GM23338 (cell line): Measurements from ENCODE around the gene VEZT. TPM values are rescaled to one million over a fixed set of nuclear protein-coding genes. Genes with fewer than 3 reads are reported as not detected.

Source experiments
- ATAC-seq: fragments of 200-7000 bp; cut with Tn5 transposase; 3 replicates; pipeline ENCODE4 v1.9.1; 2020
- DNase-seq: peaks from one replicate; pipeline ENCODE4 v3.0.0-alpha.2; 2015; ENCODE audit warnings: low spot score
- H2AFZ ChIP-seq: fragments of 200-600 bp; sonication (generic); 2 replicates; pipeline ENCODE4 v1.8.0; 2016; ENCODE audit warnings: antibody characterized with exemption, mild to moderate bottlenecking, moderate library complexity
- H3F3A ChIP-seq: fragments of 200-600 bp; sonication (generic); replicated peaks from 2 replicates; pipeline ENCODE4 v1.8.0; 2017; ENCODE audit warnings: antibody characterized with exemption, mixed run types, low read depth
- H3K27ac ChIP-seq: fragments of 200-600 bp; sonication (generic); 2 replicates; pipeline ENCODE4 v1.6.1; 2016; ENCODE audit warnings: low read depth
- H3K27me3 ChIP-seq: fragments of 200-600 bp; sonication (generic); 2 replicates; pipeline ENCODE4 v1.8.0; 2016; ENCODE audit warnings: mild to moderate bottlenecking, mixed run types, moderate library complexity; ENCODE audit not compliant: insufficient read depth
- H3K36me3 ChIP-seq: fragments of 200-600 bp; sonication (generic); 2 replicates; pipeline ENCODE4 v1.8.0; 2016; ENCODE audit warnings: mild to moderate bottlenecking; ENCODE audit not compliant: insufficient read depth
- H3K4me1 ChIP-seq: fragments of 200-600 bp; sonication (generic); 2 replicates; pipeline ENCODE4 v1.8.0; 2016; ENCODE audit warnings: mild to moderate bottlenecking, moderate library complexity; ENCODE audit not compliant: insufficient read depth
- H3K4me2 ChIP-seq: fragments of 200-600 bp; sonication (generic); 2 replicates; pipeline ENCODE4 v1.7.1; 2017; ENCODE audit warnings: mixed run types
- H3K4me3 ChIP-seq: fragments of 200-600 bp; sonication (generic); 2 replicates; pipeline ENCODE4 v1.6.1; 2016; ENCODE audit warnings: mixed run types
- H3K79me2 ChIP-seq: fragments of 200-600 bp; sonication (generic); replicated peaks from 2 replicates; pipeline ENCODE4 v1.8.0; 2017; ENCODE audit warnings: mild to moderate bottlenecking; ENCODE audit not compliant: insufficient read depth
- H3K9me2 ChIP-seq: fragments of 200-600 bp; sonication (generic); 2 replicates; pipeline ENCODE4 v1.8.0; 2017; ENCODE audit not compliant: insufficient read depth
- H4K20me1 ChIP-seq: fragments of 200-600 bp; sonication (generic); replicated peaks from 2 replicates; pipeline ENCODE4 v1.8.0; 2017; ENCODE audit warnings: mild to moderate bottlenecking; ENCODE audit not compliant: insufficient read depth
- H3K27ac Mint-ChIP-seq: 2 replicates; pipeline ENCODE4 v1.8.0; 2020; ENCODE audit warnings: inconsistent platforms, mild to moderate bottlenecking, moderate library complexity, mixed read lengths
- H3K27me3 Mint-ChIP-seq: 3 replicates; pipeline ENCODE4 v1.8.0; 2022; ENCODE audit warnings: low read depth, mild to moderate bottlenecking, moderate library complexity, mixed read lengths, inconsistent platforms; ENCODE audit not compliant: insufficient read depth, poor library complexity
- H3K36me3 Mint-ChIP-seq: 3 replicates; pipeline ENCODE4 v1.8.0; 2021; ENCODE audit warnings: low read depth, mild to moderate bottlenecking, inconsistent platforms, moderate library complexity, mixed read lengths
- H3K4me1 Mint-ChIP-seq: 3 replicates; pipeline ENCODE4 v1.8.0; 2020; ENCODE audit warnings: mild to moderate bottlenecking, inconsistent platforms, mixed read lengths
- H3K4me3 Mint-ChIP-seq: 3 replicates; pipeline ENCODE4 v1.8.0; 2021; ENCODE audit warnings: moderate library complexity, mild to moderate bottlenecking, inconsistent platforms, mixed read lengths
- H3K9me3 Mint-ChIP-seq: 3 replicates; pipeline ENCODE4 v1.8.0; 2020; ENCODE audit warnings: moderate library complexity, mild to moderate bottlenecking, inconsistent platforms, mixed read lengths
- CREB1 ChIP-seq: fragments of 250-450 bp; sonication (Bioruptor Pico); IDR thresholded peaks from 2 replicates; pipeline ENCODE4 v1.5.0; 2020; ENCODE audit warnings: low read depth, mild to moderate bottlenecking, moderate library complexity
- EZH2 ChIP-seq: fragments of 200-600 bp; sonication (generic); IDR thresholded peaks from one replicate; pipeline ENCODE4 v1.8.0; 2017; ENCODE audit warnings: antibody characterized with exemption, mild to moderate bottlenecking, low read depth; ENCODE audit not compliant: unreplicated experiment
- EZH2phosphoT487 ChIP-seq: fragments of 200-600 bp; sonication (generic); IDR thresholded peaks from one replicate; pipeline ENCODE4 v1.8.1; 2018; ENCODE audit warnings: antibody characterized with exemption; ENCODE audit not compliant: unreplicated experiment
- JUNB ChIP-seq: IDR thresholded peaks from one replicate; pipeline ENCODE4 v1.6.1; 2016; ENCODE audit warnings: antibody characterized with exemption; ENCODE audit not compliant: unreplicated experiment
- NANOG ChIP-seq: IDR thresholded peaks from 2 replicates; pipeline ENCODE4 v1.6.1; 2016; ENCODE audit warnings: antibody characterized with exemption, borderline replicate concordance
- POLR2AphosphoS5 ChIP-seq: IDR thresholded peaks from 2 replicates; pipeline ENCODE4 v1.6.1; 2016; ENCODE audit warnings: antibody characterized with exemption, low read depth
- STAT1 ChIP-seq: IDR thresholded peaks from one replicate; pipeline ENCODE4 v1.6.1; 2016; ENCODE audit warnings: antibody characterized with exemption; ENCODE audit not compliant: unreplicated experiment
- ZNF114 ChIP-seq: fragments of 250-450 bp; sonication (Bioruptor Pico); IDR thresholded peaks from 2 replicates; pipeline ENCODE4 v1.5.0; 2020; ENCODE audit warnings: mild to moderate bottlenecking, moderate library complexity
- ZNF331 ChIP-seq: fragments of 250-450 bp; sonication (Bioruptor Pico); IDR thresholded peaks from 2 replicates; pipeline ENCODE4 v1.5.0; 2020; ENCODE audit warnings: low read depth, mild to moderate bottlenecking, moderate library complexity
- polyA plus RNA-seq: library from polyadenylated mRNA; unstranded; fragments of >200 nt; fragmentation: Nextera tagmentation; extraction: Ambion mirVana; gene quantifications from 2 replicates; pipeline ENCODE4 v1.2.1, GENCODE V29; 2016
- total RNA-seq: library from RNA; depleted of rRNA; stranded (reverse); fragments of >200 nt; shearing (Covaris generic); gene quantifications from 2 replicates; pipeline ENCODE4 v1.2.3, GENCODE V29; 2014
- TF ChIP-seq, protein P1 (sequence below), 2 experiments: fragments of 200-600 bp in 1 of 2; sonication (generic) in 1 of 2; conservative IDR thresholded peaks; 2 replicates each; pipeline versions ENCODE4 v1.5.1 to v1.6.1; 2016 to 2017; ENCODE audit warnings: antibody characterized with exemption in 2 of 2, low read depth in 2 of 2, mild to moderate bottlenecking in 2 of 2, moderate library complexity in 1 of 2
- TF ChIP-seq, protein P2 (sequence below): IDR thresholded peaks from one replicate; pipeline ENCODE4 v1.6.1; 2018; ENCODE audit warnings: antibody characterized with exemption; ENCODE audit not compliant: unreplicated experiment
- TF ChIP-seq, protein P3 (sequence below): fragments of 250-450 bp; sonication (Bioruptor Pico); IDR thresholded peaks from 2 replicates; pipeline ENCODE4 v1.5.0; 2020; ENCODE audit warnings: mild to moderate bottlenecking, moderate library complexity
- TF ChIP-seq, protein P4 (sequence below): IDR thresholded peaks from 2 replicates; pipeline ENCODE4 v1.6.1; 2016; ENCODE audit warnings: antibody characterized with exemption

Gene VEZT
- total and polyA plus RNA-seq, 2 experiments from 2014 or later: 34.2 to 51.5 TPM

DNA sequence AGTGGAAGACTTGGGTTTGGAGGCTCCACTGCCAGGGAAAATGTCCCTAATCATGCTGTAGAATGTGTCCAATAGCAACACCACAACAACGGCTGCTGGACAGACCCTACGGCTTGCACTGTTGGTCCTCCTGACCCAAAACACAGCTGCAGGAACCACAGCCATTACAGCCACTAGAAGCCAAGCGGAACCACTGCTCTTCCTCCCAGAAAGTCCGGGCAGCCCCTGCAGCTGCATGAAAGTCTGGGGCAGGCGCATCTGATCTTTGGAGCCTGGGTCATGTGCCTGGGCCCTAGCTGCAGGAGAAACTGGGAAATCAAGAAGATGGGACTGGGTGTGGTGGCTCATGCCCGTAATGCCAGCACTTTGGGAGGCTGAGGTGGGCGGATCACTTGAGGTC lies 131.7 kb downstream of the VEZT start:
- no peak overlapping the region for H3K4me2 ChIP-seq
- H3K27ac ChIP-seq: no peak overlapping the region
- no peak overlapping the region for H3K4me3 Mint-ChIP-seq
- DNase-seq (no peak), ATAC-seq (no peak)
- H2AFZ ChIP-seq: peak overlapping the region; percentile 14; the same call in 1 of the 2 replicates
- no peaks in the 10 kb centered on the region for H4K20me1 ChIP-seq
- no peaks in the 10 kb centered on the region for H3K9me2 ChIP-seq
- no peak overlapping the region for H3K27ac Mint-ChIP-seq
- no peaks in the 10 kb centered on the region for H3K79me2 ChIP-seq
- H3K9me3 Mint-ChIP-seq: no peaks in the 10 kb centered on the region
- H3F3A ChIP-seq: no peaks in the 10 kb centered on the region
- H3K36me3 ChIP-seq: no peaks in the 10 kb centered on the region
- H3K27me3 ChIP-seq: no peaks in the 10 kb centered on the region
- H3K36me3 Mint-ChIP-seq: no peaks in the 10 kb centered on the region
- TF ChIP-seq NANOG (no peak), POLR2AphosphoS5 (no peak), STAT1 (no peak), CREB1 (CRISPR knock-in tag) (no peak), EZH2phosphoT487 (no peak), JUNB (no peak), ZNF331 (CRISPR knock-in tag) (no peak), EZH2 (no peak), ZNF114 (CRISPR knock-in tag) (no peak)
- TF ChIP-seq, protein P1, sequence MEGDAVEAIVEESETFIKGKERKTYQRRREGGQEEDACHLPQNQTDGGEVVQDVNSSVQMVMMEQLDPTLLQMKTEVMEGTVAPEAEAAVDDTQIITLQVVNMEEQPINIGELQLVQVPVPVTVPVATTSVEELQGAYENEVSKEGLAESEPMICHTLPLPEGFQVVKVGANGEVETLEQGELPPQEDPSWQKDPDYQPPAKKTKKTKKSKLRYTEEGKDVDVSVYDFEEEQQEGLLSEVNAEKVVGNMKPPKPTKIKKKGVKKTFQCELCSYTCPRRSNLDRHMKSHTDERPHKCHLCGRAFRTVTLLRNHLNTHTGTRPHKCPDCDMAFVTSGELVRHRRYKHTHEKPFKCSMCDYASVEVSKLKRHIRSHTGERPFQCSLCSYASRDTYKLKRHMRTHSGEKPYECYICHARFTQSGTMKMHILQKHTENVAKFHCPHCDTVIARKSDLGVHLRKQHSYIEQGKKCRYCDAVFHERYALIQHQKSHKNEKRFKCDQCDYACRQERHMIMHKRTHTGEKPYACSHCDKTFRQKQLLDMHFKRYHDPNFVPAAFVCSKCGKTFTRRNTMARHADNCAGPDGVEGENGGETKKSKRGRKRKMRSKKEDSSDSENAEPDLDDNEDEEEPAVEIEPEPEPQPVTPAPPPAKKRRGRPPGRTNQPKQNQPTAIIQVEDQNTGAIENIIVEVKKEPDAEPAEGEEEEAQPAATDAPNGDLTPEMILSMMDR (conservative IDR thresholded peaks at IDR 0.05; ENCODE audit: low read depth in 2 of 2): no peak
- TF ChIP-seq, protein P2, sequence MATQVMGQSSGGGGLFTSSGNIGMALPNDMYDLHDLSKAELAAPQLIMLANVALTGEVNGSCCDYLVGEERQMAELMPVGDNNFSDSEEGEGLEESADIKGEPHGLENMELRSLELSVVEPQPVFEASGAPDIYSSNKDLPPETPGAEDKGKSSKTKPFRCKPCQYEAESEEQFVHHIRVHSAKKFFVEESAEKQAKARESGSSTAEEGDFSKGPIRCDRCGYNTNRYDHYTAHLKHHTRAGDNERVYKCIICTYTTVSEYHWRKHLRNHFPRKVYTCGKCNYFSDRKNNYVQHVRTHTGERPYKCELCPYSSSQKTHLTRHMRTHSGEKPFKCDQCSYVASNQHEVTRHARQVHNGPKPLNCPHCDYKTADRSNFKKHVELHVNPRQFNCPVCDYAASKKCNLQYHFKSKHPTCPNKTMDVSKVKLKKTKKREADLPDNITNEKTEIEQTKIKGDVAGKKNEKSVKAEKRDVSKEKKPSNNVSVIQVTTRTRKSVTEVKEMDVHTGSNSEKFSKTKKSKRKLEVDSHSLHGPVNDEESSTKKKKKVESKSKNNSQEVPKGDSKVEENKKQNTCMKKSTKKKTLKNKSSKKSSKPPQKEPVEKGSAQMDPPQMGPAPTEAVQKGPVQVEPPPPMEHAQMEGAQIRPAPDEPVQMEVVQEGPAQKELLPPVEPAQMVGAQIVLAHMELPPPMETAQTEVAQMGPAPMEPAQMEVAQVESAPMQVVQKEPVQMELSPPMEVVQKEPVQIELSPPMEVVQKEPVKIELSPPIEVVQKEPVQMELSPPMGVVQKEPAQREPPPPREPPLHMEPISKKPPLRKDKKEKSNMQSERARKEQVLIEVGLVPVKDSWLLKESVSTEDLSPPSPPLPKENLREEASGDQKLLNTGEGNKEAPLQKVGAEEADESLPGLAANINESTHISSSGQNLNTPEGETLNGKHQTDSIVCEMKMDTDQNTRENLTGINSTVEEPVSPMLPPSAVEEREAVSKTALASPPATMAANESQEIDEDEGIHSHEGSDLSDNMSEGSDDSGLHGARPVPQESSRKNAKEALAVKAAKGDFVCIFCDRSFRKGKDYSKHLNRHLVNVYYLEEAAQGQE: no peak
- TF ChIP-seq, protein P3, sequence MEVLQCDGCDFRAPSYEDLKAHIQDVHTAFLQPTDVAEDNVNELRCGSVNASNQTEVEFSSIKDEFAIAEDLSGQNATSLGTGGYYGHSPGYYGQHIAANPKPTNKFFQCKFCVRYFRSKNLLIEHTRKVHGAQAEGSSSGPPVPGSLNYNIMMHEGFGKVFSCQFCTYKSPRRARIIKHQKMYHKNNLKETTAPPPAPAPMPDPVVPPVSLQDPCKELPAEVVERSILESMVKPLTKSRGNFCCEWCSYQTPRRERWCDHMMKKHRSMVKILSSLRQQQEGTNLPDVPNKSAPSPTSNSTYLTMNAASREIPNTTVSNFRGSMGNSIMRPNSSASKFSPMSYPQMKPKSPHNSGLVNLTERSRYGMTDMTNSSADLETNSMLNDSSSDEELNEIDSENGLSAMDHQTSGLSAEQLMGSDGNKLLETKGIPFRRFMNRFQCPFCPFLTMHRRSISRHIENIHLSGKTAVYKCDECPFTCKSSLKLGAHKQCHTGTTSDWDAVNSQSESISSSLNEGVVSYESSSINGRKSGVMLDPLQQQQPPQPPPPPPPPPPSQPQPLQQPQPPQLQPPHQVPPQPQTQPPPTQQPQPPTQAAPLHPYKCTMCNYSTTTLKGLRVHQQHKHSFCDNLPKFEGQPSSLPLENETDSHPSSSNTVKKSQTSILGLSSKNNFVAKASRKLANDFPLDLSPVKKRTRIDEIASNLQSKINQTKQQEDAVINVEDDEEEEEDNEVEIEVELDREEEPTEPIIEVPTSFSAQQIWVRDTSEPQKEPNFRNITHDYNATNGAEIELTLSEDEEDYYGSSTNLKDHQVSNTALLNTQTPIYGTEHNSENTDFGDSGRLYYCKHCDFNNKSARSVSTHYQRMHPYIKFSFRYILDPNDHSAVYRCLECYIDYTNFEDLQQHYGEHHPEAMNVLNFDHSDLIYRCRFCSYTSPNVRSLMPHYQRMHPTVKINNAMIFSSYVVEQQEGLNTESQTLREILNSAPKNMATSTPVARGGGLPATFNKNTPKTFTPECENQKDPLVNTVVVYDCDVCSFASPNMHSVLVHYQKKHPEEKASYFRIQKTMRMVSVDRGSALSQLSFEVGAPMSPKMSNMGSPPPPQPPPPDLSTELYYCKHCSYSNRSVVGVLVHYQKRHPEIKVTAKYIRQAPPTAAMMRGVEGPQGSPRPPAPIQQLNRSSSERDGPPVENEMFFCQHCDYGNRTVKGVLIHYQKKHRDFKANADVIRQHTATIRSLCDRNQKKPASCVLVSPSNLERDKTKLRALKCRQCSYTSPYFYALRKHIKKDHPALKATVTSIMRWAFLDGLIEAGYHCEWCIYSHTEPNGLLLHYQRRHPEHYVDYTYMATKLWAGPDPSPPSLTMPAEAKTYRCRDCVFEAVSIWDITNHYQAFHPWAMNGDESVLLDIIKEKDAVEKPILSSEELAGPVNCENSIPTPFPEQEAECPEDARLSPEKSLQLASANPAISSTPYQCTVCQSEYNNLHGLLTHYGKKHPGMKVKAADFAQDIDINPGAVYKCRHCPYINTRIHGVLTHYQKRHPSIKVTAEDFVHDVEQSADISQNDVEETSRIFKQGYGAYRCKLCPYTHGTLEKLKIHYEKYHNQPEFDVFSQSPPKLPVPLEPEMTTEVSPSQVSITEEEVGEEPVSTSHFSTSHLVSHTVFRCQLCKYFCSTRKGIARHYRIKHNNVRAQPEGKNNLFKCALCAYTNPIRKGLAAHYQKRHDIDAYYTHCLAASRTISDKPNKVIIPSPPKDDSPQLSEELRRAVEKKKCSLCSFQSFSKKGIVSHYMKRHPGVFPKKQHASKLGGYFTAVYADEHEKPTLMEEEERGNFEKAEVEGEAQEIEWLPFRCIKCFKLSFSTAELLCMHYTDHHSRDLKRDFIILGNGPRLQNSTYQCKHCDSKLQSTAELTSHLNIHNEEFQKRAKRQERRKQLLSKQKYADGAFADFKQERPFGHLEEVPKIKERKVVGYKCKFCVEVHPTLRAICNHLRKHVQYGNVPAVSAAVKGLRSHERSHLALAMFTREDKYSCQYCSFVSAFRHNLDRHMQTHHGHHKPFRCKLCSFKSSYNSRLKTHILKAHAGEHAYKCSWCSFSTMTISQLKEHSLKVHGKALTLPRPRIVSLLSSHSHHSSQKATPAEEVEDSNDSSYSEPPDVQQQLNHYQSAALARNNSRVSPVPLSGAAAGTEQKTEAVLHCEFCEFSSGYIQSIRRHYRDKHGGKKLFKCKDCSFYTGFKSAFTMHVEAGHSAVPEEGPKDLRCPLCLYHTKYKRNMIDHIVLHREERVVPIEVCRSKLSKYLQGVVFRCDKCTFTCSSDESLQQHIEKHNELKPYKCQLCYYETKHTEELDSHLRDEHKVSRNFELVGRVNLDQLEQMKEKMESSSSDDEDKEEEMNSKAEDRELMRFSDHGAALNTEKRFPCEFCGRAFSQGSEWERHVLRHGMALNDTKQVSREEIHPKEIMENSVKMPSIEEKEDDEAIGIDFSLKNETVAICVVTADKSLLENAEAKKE (CRISPR knock-in tag): no peak
- TF ChIP-seq, protein P4, sequence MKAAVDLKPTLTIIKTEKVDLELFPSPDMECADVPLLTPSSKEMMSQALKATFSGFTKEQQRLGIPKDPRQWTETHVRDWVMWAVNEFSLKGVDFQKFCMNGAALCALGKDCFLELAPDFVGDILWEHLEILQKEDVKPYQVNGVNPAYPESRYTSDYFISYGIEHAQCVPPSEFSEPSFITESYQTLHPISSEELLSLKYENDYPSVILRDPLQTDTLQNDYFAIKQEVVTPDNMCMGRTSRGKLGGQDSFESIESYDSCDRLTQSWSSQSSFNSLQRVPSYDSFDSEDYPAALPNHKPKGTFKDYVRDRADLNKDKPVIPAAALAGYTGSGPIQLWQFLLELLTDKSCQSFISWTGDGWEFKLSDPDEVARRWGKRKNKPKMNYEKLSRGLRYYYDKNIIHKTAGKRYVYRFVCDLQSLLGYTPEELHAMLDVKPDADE: no peak
- peaks cover 10% of the 10 kb centered on the region; the same call in 1 of the 2 replicates for H3K4me1 ChIP-seq
- no peak overlapping the region for H3K4me3 ChIP-seq
- peaks cover 9% of the 10 kb centered on the region; the same call in 2 of the 3 replicates for H3K4me1 Mint-ChIP-seq
- H3K27me3 Mint-ChIP-seq: no peaks in the 10 kb centered on the region
